Measurements from ENCODE around the gene SAE1. TPM values are rescaled to one million over a fixed set of nuclear protein-coding genes. Genes with fewer than 3 reads are reported as not detected.
"Not testable (repeated sequence)": the region's sequence is repeated elsewhere in the genome, so short reads cannot be mapped to it uniquely, and the experiment has no call there.

The SAE1 gene
- total and polyA plus RNA-seq, 2 experiments from 2014 or later: 115 to 236 TPM

GRCh38 chr19:47100290-47100689, 30.3 kb upstream of the SAE1 start:
- no peaks in the 10 kb centered on the region for H3K9me3 Mint-ChIP-seq
- H3K27me3 Mint-ChIP-seq (ENCODE audit: insufficient read depth, low read depth, poor library complexity): peaks cover 3% of the 10 kb centered on the region
- H3K27ac Mint-ChIP-seq: peak overlapping the region; percentile 87; the same call in 1 of the 2 replicates
- Histone ChIP-seq H3K9me2 (ENCODE audit: insufficient read depth) (no peaks in the 10 kb centered on the region), H4K20me1 (replicated peaks; ENCODE audit: insufficient read depth) (peaks cover 18% of the 10 kb centered on the region), H3K4me1 (ENCODE audit: insufficient read depth) (peaks cover 35% of the 10 kb centered on the region), H2AFZ (no peak overlapping the region), H3K36me3 (ENCODE audit: insufficient read depth) (no peaks in the 10 kb centered on the region), H3K79me2 (replicated peaks; ENCODE audit: insufficient read depth) (peaks cover 100% of the 10 kb centered on the region), H3K27me3 (ENCODE audit: insufficient read depth) (no peaks in the 10 kb centered on the region), H3K27ac (ENCODE audit: low read depth) (no peak overlapping the region), H3K4me3 (no peak overlapping the region), H3F3A (replicated peaks; ENCODE audit: low read depth) (peaks cover 24% of the 10 kb centered on the region; the same call in 1 of the 2 replicates), H3K4me2 (no peak overlapping the region)
- H3K36me3 Mint-ChIP-seq (ENCODE audit: low read depth): peaks cover 25% of the 10 kb centered on the region
- no peak for TF ChIP-seq NANOG (IDR thresholded peaks at IDR 0.05; ENCODE audit: borderline replicate concordance)
- no peak for TF ChIP-seq STAT1 (IDR thresholded peaks at IDR 0.05; ENCODE audit: unreplicated experiment)
- no peak for TF ChIP-seq EZH2phosphoT487 (IDR thresholded peaks at IDR 0.05; ENCODE audit: unreplicated experiment)
- ATAC-seq: no peak
- H3K4me3 Mint-ChIP-seq: no peak overlapping the region
- no peak for DNase-seq (ENCODE audit: low spot score)
- H3K4me1 Mint-ChIP-seq: peaks cover 50% of the 10 kb centered on the region

GRCh38 chr19:47101116-47101515, 29.5 kb upstream of the SAE1 start:
- DNase-seq (ENCODE audit: low spot score); H2AFZ ChIP-seq; H3K9me2 ChIP-seq (ENCODE audit: insufficient read depth); H3K4me3 Mint-ChIP-seq; H3K9me3 Mint-ChIP-seq; H3K4me2 ChIP-seq; H3K27me3 Mint-ChIP-seq (ENCODE audit: insufficient read depth, low read depth, poor library complexity); H3K36me3 ChIP-seq (ENCODE audit: insufficient read depth); ATAC-seq; H3K27ac ChIP-seq (ENCODE audit: low read depth); H3K4me3 ChIP-seq; H3K27me3 ChIP-seq (ENCODE audit: insufficient read depth); H3K27ac Mint-ChIP-seq: not testable (repeated sequence)
- H4K20me1 ChIP-seq (replicated peaks; ENCODE audit: insufficient read depth): peaks cover 14% of the 10 kb centered on the region
- peaks cover 100% of the 10 kb centered on the region for H3K79me2 ChIP-seq (replicated peaks; ENCODE audit: insufficient read depth)
- H3K4me1 ChIP-seq (ENCODE audit: insufficient read depth): peaks cover 27% of the 10 kb centered on the region
- H3K4me1 Mint-ChIP-seq: peaks cover 49% of the 10 kb centered on the region
- peaks cover 31% of the 10 kb centered on the region for H3K36me3 Mint-ChIP-seq (ENCODE audit: low read depth)
- peaks cover 24% of the 10 kb centered on the region; the same call in 1 of the 2 replicates for H3F3A ChIP-seq (replicated peaks; ENCODE audit: low read depth)

- no peak for DNase-seq (ENCODE audit: low spot score)
- no peak for ATAC-seq
- peaks cover 14% of the 10 kb centered on the region for H4K20me1 ChIP-seq (replicated peaks; ENCODE audit: insufficient read depth)
- H3K27ac ChIP-seq (ENCODE audit: low read depth): no peak overlapping the region; the same call in 1 of the 2 replicates
- H3K4me1 ChIP-seq (ENCODE audit: insufficient read depth): peaks cover 27% of the 10 kb centered on the region
- no peak overlapping the region for H3K4me3 ChIP-seq
- no peaks in the 10 kb centered on the region for H3K9me2 ChIP-seq (ENCODE audit: insufficient read depth)
- peaks cover 18% of the 10 kb centered on the region; the same call in 1 of the 2 replicates for H3F3A ChIP-seq (replicated peaks; ENCODE audit: low read depth)
- H3K36me3 Mint-ChIP-seq (ENCODE audit: low read depth): peaks cover 36% of the 10 kb centered on the region
- no peaks in the 10 kb centered on the region for H3K9me3 Mint-ChIP-seq
- H3K27me3 ChIP-seq (ENCODE audit: insufficient read depth): no peaks in the 10 kb centered on the region
- H3K36me3 ChIP-seq (ENCODE audit: insufficient read depth): no peaks in the 10 kb centered on the region
- peaks cover 44% of the 10 kb centered on the region for H3K4me1 Mint-ChIP-seq
- TF ChIP-seq ZNF114 (CRISPR knock-in tag; IDR thresholded peaks at IDR 0.05): no peak
- TF ChIP-seq REST (IDR thresholded peaks at IDR 0.05; ENCODE audit: unreplicated experiment): no peak
- TF ChIP-seq POLR2AphosphoS5 (IDR thresholded peaks at IDR 0.05; ENCODE audit: low read depth): no peak
- TF ChIP-seq NANOG (IDR thresholded peaks at IDR 0.05; ENCODE audit: borderline replicate concordance): no peak
- TF ChIP-seq CREB1 (CRISPR knock-in tag; IDR thresholded peaks at IDR 0.05; ENCODE audit: low read depth): no peak
- TF ChIP-seq ETS1 (IDR thresholded peaks at IDR 0.05): no peak
- no peak overlapping the region for H3K4me3 Mint-ChIP-seq
- no peaks in the 10 kb centered on the region for H3K27me3 Mint-ChIP-seq (ENCODE audit: insufficient read depth, low read depth, poor library complexity)
- H3K79me2 ChIP-seq (replicated peaks; ENCODE audit: insufficient read depth): peaks cover 100% of the 10 kb centered on the region
- H2AFZ ChIP-seq: no peak overlapping the region
- no peak overlapping the region for H3K4me2 ChIP-seq
- H3K27ac Mint-ChIP-seq: no peak overlapping the region; the same call in 1 of the 2 replicates
Observed at GRCh38 chr19:47102346-47103060, 28.1 kb upstream of the SAE1 start.

Data from GM23338 (cell line).